Right lobe of liver (tissue), 6 donors: ENCODE measurements around the gene RNF212. TPM values are rescaled to one million over a fixed set of nuclear protein-coding genes. Genes with fewer than 3 reads are reported as not detected.
"Not testable (repeated sequence)": the region's sequence is repeated elsewhere in the genome, so short reads cannot be mapped to it uniquely, and the experiment has no call there.

Experiments
- ATAC-seq, 4 donors: fragments of 200-7000 bp; cut with Tn5 transposase; one replicate each; pipeline ENCODE4 v1.9.1; 2020; ENCODE audit warnings: mild to moderate bottlenecking in 4 of 4, moderate library complexity in 4 of 4
- DNase-seq, 3 donors: peaks; one replicate each; pipeline ENCODE4 v3.0.0-alpha.2; 2020
- H3K27ac ChIP-seq, 3 donors: fragments of 200-600 bp; one replicate each; pipeline ENCODE4 v1.8.0; 2022
- H3K27me3 ChIP-seq, 2 donors: fragments of 200-600 bp; one replicate each; pipeline ENCODE4 v1.8.0; 2022
- H3K36me3 ChIP-seq, 4 donors: fragments of 200-600 bp; sonication (generic) in 1 of 4; one replicate each; pipeline versions ENCODE4 v1.5.1 to v1.8.0; 2017 to 2022; ENCODE audit warnings: control low read depth in 1 of 4
- H3K4me1 ChIP-seq, 4 donors: fragments of 200-600 bp; sonication (generic) in 1 of 4; one replicate each; pipeline versions ENCODE4 v1.5.1 to v1.8.0; 2017 to 2022; ENCODE audit warnings: control low read depth in 1 of 4
- H3K4me3 ChIP-seq, 3 donors: fragments of 200-600 bp; one replicate each; pipeline ENCODE4 v1.8.0; 2022
- H3K9me3 ChIP-seq, 4 donors: fragments of 200-600 bp; sonication (generic) in 1 of 4; one replicate each; pipeline versions ENCODE4 v1.5.1 to v1.8.0; 2017 to 2022; ENCODE audit warnings: control low read depth in 1 of 4
- POLR2A ChIP-seq: fragments of 450-650 bp; IDR thresholded peaks from one replicate; pipeline ENCODE4 v1.6.1; 2017; ENCODE audit warnings: antibody characterized with exemption, mild to moderate bottlenecking
- WGBS: methylation state at CpG from one replicate; pipeline ENCODE4 v1.1.6; 2018; ENCODE audit warnings: low coverage, low lambda C conversion rate; ENCODE audit not compliant: insufficient coverage; ENCODE audit errors: missing lambda C conversion rate; 5-methylcytosine and 5-hydroxymethylcytosine counted together
- intact Hi-C, 2 donors: fragments of 100-400 bp; cut with DNase I; formaldehyde crosslinking; loops; one replicate each; pipeline versions ENCODE4 v1.11.2 to v1.14.1; 2022
- total RNA-seq, 6 experiments: library from RNA; depleted of rRNA in 2 of 6; stranded (reverse); fragments of >200 nt in 2 of 6; fragmentation: NEBNext Ultra II Directional in 3 of 6; extraction: Animal tissue kit (Norgen Biotek cat#: 25700) in 3 of 6; gene quantifications; one replicate each; pipeline versions ENCODE4 v1.1.0 to v1.2.4, GENCODE V29; 2016 to 2023
- TF ChIP-seq, protein P1 (sequence below), 4 donors: fragments of 200-600 bp in 3 of 4; fragments of 450-650 bp in 1 of 4; IDR thresholded peaks; one replicate each; pipeline versions ENCODE4 v1.5.1 to v1.8.0; 2016 to 2022; ENCODE audit warnings: antibody characterized with exemption in 4 of 4, mild to moderate bottlenecking in 2 of 4
- donor health status: DM: no; HTN: yes; CAD: no.
- donor health status: DM: no; HTN: no; CAD: no.
- donor health status: DM: no; HTN: no; CAD: no.
- donor health status: DM: no; HTN: yes; CAD: no.
- donor health status: DM: no; HTN: yes; CAD: no.

Gene RNF212
- total RNA-seq, 6 experiments from 2014 or later = 0.29 to 1.2 (median 0.50) TPM; not detected in 2

DNA sequence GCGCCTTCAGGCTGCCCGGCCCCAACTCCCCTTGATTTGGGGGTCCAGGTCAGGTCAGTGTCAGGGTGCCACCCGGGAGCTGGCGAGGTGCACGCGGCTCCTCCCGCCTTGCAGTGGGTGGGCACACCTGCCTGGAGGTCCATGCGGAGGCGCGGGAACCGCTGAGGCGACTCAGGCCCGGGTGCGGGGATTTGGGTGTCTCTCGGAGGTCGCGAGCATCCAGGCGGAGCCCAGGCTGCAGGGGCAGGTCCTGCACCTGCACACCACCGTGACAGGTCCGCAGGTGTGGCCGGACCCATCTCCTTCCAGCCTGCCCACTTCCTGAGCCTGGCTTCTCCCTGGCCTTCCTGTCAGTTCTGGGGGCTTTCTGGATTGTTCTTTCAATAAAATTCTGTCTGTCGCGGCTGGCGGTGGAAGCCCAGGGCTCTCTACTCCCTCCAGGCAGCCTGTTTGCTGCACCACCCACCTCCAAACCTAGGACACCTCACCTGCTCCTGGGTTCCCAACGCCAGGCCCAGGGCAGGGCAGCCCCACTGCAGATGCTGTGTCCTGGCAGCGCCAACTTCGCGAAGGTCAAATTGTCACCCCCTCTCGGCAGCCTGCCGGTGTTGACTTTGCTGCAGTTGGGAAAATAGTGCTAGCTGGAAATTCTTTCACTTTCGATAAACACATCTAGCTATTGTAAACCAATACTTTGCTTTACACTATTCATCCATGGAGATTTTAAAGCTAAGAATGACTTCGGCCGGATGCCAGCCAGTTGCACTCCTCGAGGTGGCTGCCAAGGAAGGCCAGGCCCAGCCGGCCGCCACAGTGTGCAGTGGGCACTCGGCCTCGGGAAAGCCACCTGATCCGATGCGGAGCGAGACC, 66.0 kb downstream of the RNF212 start:
- peak overlapping the region in 1 of 3 donors; percentile 52 for H3K27ac ChIP-seq
- peaks cover 0 to 12% (median 4%) of the 10 kb centered on the region in 4 donors for H3K4me1 ChIP-seq
- DNase-seq (peak; percentile 66 to 73 (median 71)), ATAC-seq (peak; percentile 64 to 79 (median 71))
- H3K36me3 ChIP-seq = no peaks in the 10 kb centered on the region
- 55% methylated on average over 14 of the region's 41 CpGs for WGBS
- no peaks in the 10 kb centered on the region for H3K27me3 ChIP-seq
- no peaks in the 10 kb centered on the region for H3K9me3 ChIP-seq
- TF ChIP-seq, protein P1, sequence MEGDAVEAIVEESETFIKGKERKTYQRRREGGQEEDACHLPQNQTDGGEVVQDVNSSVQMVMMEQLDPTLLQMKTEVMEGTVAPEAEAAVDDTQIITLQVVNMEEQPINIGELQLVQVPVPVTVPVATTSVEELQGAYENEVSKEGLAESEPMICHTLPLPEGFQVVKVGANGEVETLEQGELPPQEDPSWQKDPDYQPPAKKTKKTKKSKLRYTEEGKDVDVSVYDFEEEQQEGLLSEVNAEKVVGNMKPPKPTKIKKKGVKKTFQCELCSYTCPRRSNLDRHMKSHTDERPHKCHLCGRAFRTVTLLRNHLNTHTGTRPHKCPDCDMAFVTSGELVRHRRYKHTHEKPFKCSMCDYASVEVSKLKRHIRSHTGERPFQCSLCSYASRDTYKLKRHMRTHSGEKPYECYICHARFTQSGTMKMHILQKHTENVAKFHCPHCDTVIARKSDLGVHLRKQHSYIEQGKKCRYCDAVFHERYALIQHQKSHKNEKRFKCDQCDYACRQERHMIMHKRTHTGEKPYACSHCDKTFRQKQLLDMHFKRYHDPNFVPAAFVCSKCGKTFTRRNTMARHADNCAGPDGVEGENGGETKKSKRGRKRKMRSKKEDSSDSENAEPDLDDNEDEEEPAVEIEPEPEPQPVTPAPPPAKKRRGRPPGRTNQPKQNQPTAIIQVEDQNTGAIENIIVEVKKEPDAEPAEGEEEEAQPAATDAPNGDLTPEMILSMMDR (IDR thresholded peaks at IDR 0.05) = peak in 1 of 4 donors; percentile 10
- no peak for TF ChIP-seq POLR2A
- intact Hi-C loops = no loop called here
- H3K4me3 ChIP-seq = peak overlapping the region in 1 of 3 donors; percentile 16

DNA sequence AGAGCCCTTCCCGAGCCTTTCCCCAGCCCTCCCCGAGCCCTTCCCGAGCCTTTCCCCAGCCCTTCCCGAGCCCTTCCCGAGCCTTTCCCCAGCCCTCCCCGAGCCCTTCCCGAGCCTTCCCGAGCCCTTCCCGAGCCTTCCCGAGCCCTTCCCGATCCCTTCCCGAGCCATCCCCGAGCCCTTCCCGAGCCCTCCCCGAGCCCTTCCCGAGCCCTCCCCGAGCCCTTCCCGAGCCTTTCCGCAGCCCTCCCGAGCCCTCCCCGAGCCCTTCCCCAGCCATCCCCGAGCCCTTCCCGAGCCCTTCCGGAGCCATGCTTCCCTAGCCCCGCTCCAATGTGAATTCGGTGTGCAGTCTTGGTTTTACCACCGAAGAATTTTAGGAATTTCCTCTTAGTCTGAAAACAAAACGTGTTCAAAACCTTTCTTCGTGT, 66.8 kb downstream of the RNF212 start:
- H3K36me3 ChIP-seq, H3K9me3 ChIP-seq, intact Hi-C loops, H3K27me3 ChIP-seq: not testable (repeated sequence)
- Histone ChIP-seq H3K4me3 (peak overlapping the region in 1 of 3 donors; percentile 16), H3K27ac (peak overlapping the region in 1 of 3 donors; percentile 52), H3K4me1 (peaks cover 0 to 12% (median 4%) of the 10 kb centered on the region in 4 donors)
- ATAC-seq (peak; percentile 42 to 70 (median 64)), DNase-seq (peak; percentile 70 to 83 (median 81))
- 28% methylated on average over 29 of the region's 29 CpGs for WGBS

DNA sequence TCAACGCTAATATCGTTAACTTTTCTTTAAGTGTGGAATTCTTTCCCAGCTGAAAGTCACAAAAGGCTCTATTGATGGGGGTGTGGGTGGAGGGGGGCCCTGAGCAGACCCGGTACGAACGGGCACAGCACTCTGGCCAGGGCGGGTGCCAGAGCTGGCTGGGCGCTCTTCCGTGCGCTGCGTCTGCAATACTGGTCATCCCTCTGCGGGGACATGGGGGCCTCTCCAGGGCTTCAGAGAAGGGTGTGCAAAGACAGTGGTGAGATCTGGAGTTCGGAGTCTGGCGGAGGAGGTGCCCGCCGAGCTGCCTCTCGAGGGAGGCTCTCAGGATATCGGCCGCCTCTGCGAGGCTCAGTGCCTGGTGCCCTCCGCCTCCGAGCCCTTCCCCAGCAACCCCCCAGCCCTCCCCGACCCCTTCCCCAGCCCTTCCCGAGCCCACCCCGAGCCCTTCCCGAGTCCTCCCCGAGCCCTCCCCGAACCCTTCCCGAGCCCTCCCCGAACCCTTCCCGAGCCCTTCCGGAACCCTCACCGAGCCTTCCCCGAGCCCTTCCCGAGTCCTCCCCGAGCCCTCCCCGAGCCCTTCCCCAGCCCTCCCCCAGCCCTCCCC, 67.7 kb downstream of the RNF212 start:
- Histone ChIP-seq H3K27ac (no peak overlapping the region), H3K27me3 (no peaks in the 10 kb centered on the region), H3K9me3 (no peaks in the 10 kb centered on the region), H3K36me3 (no peaks in the 10 kb centered on the region), H3K4me3 (no peak overlapping the region), H3K4me1 (peaks cover 0 to 12% (median 4%) of the 10 kb centered on the region in 4 donors)
- DNase-seq (peak; percentile 13 to 41 (median 40)), ATAC-seq (no peak)
- intact Hi-C loops = no loop called here
- WGBS = 64% methylated on average over 12 of the region's 36 CpGs
- TF ChIP-seq, protein P1 (IDR thresholded peaks at IDR 0.05) = no peak
- TF ChIP-seq POLR2A = no peak

DNA sequence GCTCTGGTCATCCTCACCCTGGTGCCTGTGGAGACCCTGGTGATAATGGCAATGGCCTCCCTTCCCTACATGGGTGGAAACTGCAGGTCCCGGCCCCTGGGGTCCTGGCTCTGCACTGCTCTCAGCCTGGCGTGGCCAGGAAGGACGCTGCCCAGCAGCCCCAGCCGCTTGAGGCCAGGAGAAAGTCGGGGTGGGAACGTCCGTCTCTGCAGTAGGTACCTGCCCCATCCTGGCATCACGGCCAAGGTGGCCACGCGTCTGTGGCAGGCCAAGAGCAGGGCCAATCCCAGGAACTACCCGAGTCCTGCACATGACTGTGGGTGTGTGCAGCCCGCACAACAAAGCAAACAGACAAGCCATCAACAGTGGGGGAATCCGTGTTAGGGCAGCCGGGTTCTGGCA, 68.2 kb downstream of the RNF212 start:
- no peak for ATAC-seq

More for the DNA sequence above, 68.2 kb downstream of the RNF212 start:
- Histone ChIP-seq H3K27me3 (no peaks in the 10 kb centered on the region), H3K4me1 (peaks cover 0 to 12% (median 4%) of the 10 kb centered on the region in 4 donors), H3K27ac (no peak overlapping the region), H3K9me3 (no peaks in the 10 kb centered on the region), H3K36me3 (no peaks in the 10 kb centered on the region), H3K4me3 (no peak overlapping the region)
- WGBS = 74% methylated on average over 3 of the region's 14 CpGs
- DNase-seq = peak; percentile 13 to 44 (median 43)
- no peak for TF ChIP-seq POLR2A
- TF ChIP-seq, protein P1 (IDR thresholded peaks at IDR 0.05) = no peak
- intact Hi-C loops = no loop called here
